Right lobe of liver (tissue), 6 donors: ENCODE data around the gene ANKRD11. TPM values are rescaled to one million over a fixed set of nuclear protein-coding genes. Genes with fewer than 3 reads are reported as not detected.

ENCODE experiments used
- ATAC-seq, 4 donors: fragments of 200-7000 bp; cut with Tn5 transposase; one replicate each; pipeline ENCODE4 v1.9.1; 2020; ENCODE audit warnings: mild to moderate bottlenecking in 4 of 4, moderate library complexity in 4 of 4
- DNase-seq, 3 donors: peaks; one replicate each; pipeline ENCODE4 v3.0.0-alpha.2; 2020
- H3K27ac ChIP-seq, 3 donors: fragments of 200-600 bp; one replicate each; pipeline ENCODE4 v1.8.0; 2022
- H3K27me3 ChIP-seq, 2 donors: fragments of 200-600 bp; one replicate each; pipeline ENCODE4 v1.8.0; 2022
- H3K36me3 ChIP-seq, 4 donors: fragments of 200-600 bp; sonication (generic) in 1 of 4; one replicate each; pipeline versions ENCODE4 v1.5.1 to v1.8.0; 2017 to 2022; ENCODE audit warnings: control low read depth in 1 of 4
- H3K4me1 ChIP-seq, 4 donors: fragments of 200-600 bp; sonication (generic) in 1 of 4; one replicate each; pipeline versions ENCODE4 v1.5.1 to v1.8.0; 2017 to 2022; ENCODE audit warnings: control low read depth in 1 of 4
- H3K4me3 ChIP-seq, 3 donors: fragments of 200-600 bp; one replicate each; pipeline ENCODE4 v1.8.0; 2022
- H3K9me3 ChIP-seq, 4 donors: fragments of 200-600 bp; sonication (generic) in 1 of 4; one replicate each; pipeline versions ENCODE4 v1.5.1 to v1.8.0; 2017 to 2022; ENCODE audit warnings: control low read depth in 1 of 4
- CTCF ChIP-seq, 4 donors: fragments of 200-600 bp in 3 of 4; fragments of 450-650 bp in 1 of 4; IDR thresholded peaks; one replicate each; pipeline versions ENCODE4 v1.5.1 to v1.8.0; 2016 to 2022; ENCODE audit warnings: antibody characterized with exemption in 4 of 4, mild to moderate bottlenecking in 2 of 4
- POLR2A ChIP-seq: fragments of 450-650 bp; IDR thresholded peaks from one replicate; pipeline ENCODE4 v1.6.1; 2017; ENCODE audit warnings: antibody characterized with exemption, mild to moderate bottlenecking
- WGBS: methylation state at CpG from one replicate; pipeline ENCODE4 v1.1.6; 2018; ENCODE audit warnings: low coverage, low lambda C conversion rate; ENCODE audit not compliant: insufficient coverage; ENCODE audit errors: missing lambda C conversion rate; 5-methylcytosine and 5-hydroxymethylcytosine counted together
- intact Hi-C, 2 donors: fragments of 100-400 bp; cut with DNase I; formaldehyde crosslinking; loops; one replicate each; pipeline versions ENCODE4 v1.11.2 to v1.14.1; 2022
- total RNA-seq, 6 experiments: library from RNA; depleted of rRNA in 2 of 6; stranded (reverse); fragments of >200 nt in 2 of 6; fragmentation: NEBNext Ultra II Directional in 3 of 6; extraction: Animal tissue kit (Norgen Biotek cat#: 25700) in 3 of 6; gene quantifications; one replicate each; pipeline versions ENCODE4 v1.1.0 to v1.2.4, GENCODE V29; 2016 to 2023
- donor health status: DM: no; HTN: yes; CAD: no.
- donor health status: DM: no; HTN: no; CAD: no.
- donor health status: DM: no; HTN: no; CAD: no.
- donor health status: DM: no; HTN: yes; CAD: no.
- donor health status: DM: no; HTN: yes; CAD: no.

The ANKRD11 gene
- total RNA-seq, 6 experiments from 2014 or later, result 26.2 to 65.8 (median 41.6) TPM

- no peak overlapping the region for H3K27ac ChIP-seq
- peaks cover 0 to 12% (median 0%) of the 10 kb centered on the region in 4 donors for H3K36me3 ChIP-seq
Observed at GRCh38 chr16:89314357-89314756, 176.0 kb downstream of the ANKRD11 start.

GRCh38 chr16:89313583-89313982, 176.8 kb downstream of the ANKRD11 start:
- Histone ChIP-seq H3K27me3 (no peaks in the 10 kb centered on the region), H3K4me3 (no peak overlapping the region), H3K4me1 (no peaks in the 10 kb centered on the region), H3K9me3 (no peaks in the 10 kb centered on the region), H3K36me3 (peaks cover 0 to 12% (median 0%) of the 10 kb centered on the region in 4 donors), H3K27ac (no peak overlapping the region)
- intact Hi-C loops, result no loop called here
- DNase-seq (no peak), ATAC-seq (no peak)
- TF ChIP-seq CTCF (IDR thresholded peaks at IDR 0.05) (no peak), POLR2A (no peak)
- WGBS, result 74% methylated on average over 3 of the region's 3 CpGs

More at GRCh38 chr16:89314357-89314756, 176.0 kb downstream of the ANKRD11 start:
- intact Hi-C loops, result no loop called here
- Histone ChIP-seq H3K4me1 (peaks cover 0 to under 1% (median 0%) of the 10 kb centered on the region in 4 donors), H3K27me3 (no peaks in the 10 kb centered on the region), H3K9me3 (no peaks in the 10 kb centered on the region), H3K4me3 (no peak overlapping the region)
- ATAC-seq (peak in 1 of 4 donors; percentile 21), DNase-seq (no peak)
- TF ChIP-seq POLR2A, result no peak
- no peak for TF ChIP-seq CTCF (IDR thresholded peaks at IDR 0.05)
- WGBS, result 65% methylated on average over 9 of the region's 14 CpGs

GRCh38 chr16:89312598-89313299, 177.6 kb downstream of the ANKRD11 start:
- DNase-seq (no peak), ATAC-seq (no peak)
- Histone ChIP-seq H3K9me3 (no peaks in the 10 kb centered on the region), H3K4me1 (no peaks in the 10 kb centered on the region), H3K27me3 (no peaks in the 10 kb centered on the region), H3K27ac (no peak overlapping the region), H3K36me3 (peaks cover 0 to 12% (median 0%) of the 10 kb centered on the region in 4 donors), H3K4me3 (no peak overlapping the region)
- intact Hi-C loops, result no loop called here
- WGBS, result no CpG with 5 or more reads among the region's 22 CpGs
- TF ChIP-seq CTCF (IDR thresholded peaks at IDR 0.05), result no peak
- no peak for TF ChIP-seq POLR2A

- intact Hi-C loops, result no loop called here
- TF ChIP-seq CTCF (IDR thresholded peaks at IDR 0.05) (no peak), POLR2A (no peak)
- Histone ChIP-seq H3K27ac (no peak overlapping the region), H3K4me1 (no peaks in the 10 kb centered on the region), H3K27me3 (no peaks in the 10 kb centered on the region), H3K36me3 (peaks cover 0 to 12% (median 0%) of the 10 kb centered on the region in 4 donors), H3K4me3 (no peak overlapping the region), H3K9me3 (no peaks in the 10 kb centered on the region)
- DNase-seq, result no peak
- no peak for ATAC-seq
- WGBS, result 83% methylated on average over 3 of the region's 11 CpGs
Observed at GRCh38 chr16:89312194-89312593, 178.2 kb downstream of the ANKRD11 start.
